ENCODE data around the gene SRP72. TPM values are rescaled to one million over a fixed set of nuclear protein-coding genes. Genes with fewer than 3 reads are reported as not detected.
"Not testable (repeated sequence)": the region's sequence is repeated elsewhere in the genome, so short reads cannot be mapped to it uniquely, and the experiment has no call there.

SRP72 gene
- total RNA-seq, 2 experiments from 2014 or later = 181 to 204 TPM

DNA sequence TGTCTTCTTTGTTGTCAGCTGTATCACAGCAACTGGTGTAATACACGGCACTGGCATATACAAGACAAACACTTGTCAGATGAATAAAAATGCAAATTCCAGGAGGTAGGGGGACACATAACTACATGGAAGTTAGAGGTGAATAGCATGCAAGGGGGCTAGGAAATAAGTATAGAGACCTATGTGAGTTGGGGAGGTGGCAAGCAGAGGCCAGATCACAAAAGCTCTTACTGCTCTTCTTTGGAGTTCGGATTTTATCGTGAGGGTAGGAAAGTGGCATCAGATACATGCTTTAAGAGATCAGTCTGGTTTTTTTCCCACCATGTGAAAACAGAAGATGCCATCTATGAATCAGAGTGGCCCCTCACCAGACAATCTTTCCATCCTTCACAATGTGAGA, 2.8 kb upstream of the SRP72 start:
- H3K4me1 Mint-ChIP-seq = peaks cover 57% of the 10 kb centered on the region
- peaks cover 55% of the 10 kb centered on the region for H3K36me3 Mint-ChIP-seq (ENCODE audit: low read depth)

GRCh38 chr4:56465599-56466295, 1.7 kb upstream of the SRP72 start:
- peak overlapping the region; percentile 100 for H3K4me3 Mint-ChIP-seq
- ATAC-seq (no peak), DNase-seq (no peak)
- H3K27me3 Mint-ChIP-seq = no peaks in the 10 kb centered on the region
- no peaks in the 10 kb centered on the region for H3K9me3 Mint-ChIP-seq (ENCODE audit: low read depth)
- ChIA-PET POLR2A (interaction anchor here (0.6 to 1.7 kb wide), 7 partner anchors 9 to 512 kb away, joined by 3 to 11 read pairs (median 3); partner anchors contain the start of genes NOA1, PAICS and PPAT), CTCF (interaction anchor here (0.6 to 2.3 kb wide), 4 partner anchors 31 to 338 kb away, joined by 3 to 6 read pairs (median 4); partner anchors contain the start of genes AASDH and PPAT)
- H3K27ac Mint-ChIP-seq = peak overlapping the region; percentile 99
- peaks cover 53% of the 10 kb centered on the region for H3K36me3 Mint-ChIP-seq (ENCODE audit: low read depth)
- intact Hi-C loops (cut with DNase I, micrococcal nuclease) = loop anchor here (1.0 to 5.0 kb wide), 7 partner anchors 65 to 517 kb away; partner anchors contain the start of genes AASDH (in 1 of the 2), CEP135 (in 1 of the 2) and REST (in 1 of the 2)
- H3K4me1 Mint-ChIP-seq = peaks cover 55% of the 10 kb centered on the region

More for the DNA sequence above, 2.8 kb upstream of the SRP72 start:
- Mint-ChIP-seq H3K9me3 (ENCODE audit: low read depth) (no peaks in the 10 kb centered on the region), H3K27me3 (no peaks in the 10 kb centered on the region), H3K4me3 (no peak overlapping the region), H3K27ac (peak overlapping the region; percentile 0)
- CTCF ChIA-PET = interaction anchor here (1.6 to 2.3 kb wide), 2 partner anchors 30 to 340 kb away, joined by 4 to 6 read pairs; partner anchors contain the start of gene PPAT
- ATAC-seq = no peak
- POLR2A ChIA-PET = no interaction called here
- intact Hi-C loops (cut with DNase I, micrococcal nuclease) = no loop called here
- no peak for DNase-seq

DNA sequence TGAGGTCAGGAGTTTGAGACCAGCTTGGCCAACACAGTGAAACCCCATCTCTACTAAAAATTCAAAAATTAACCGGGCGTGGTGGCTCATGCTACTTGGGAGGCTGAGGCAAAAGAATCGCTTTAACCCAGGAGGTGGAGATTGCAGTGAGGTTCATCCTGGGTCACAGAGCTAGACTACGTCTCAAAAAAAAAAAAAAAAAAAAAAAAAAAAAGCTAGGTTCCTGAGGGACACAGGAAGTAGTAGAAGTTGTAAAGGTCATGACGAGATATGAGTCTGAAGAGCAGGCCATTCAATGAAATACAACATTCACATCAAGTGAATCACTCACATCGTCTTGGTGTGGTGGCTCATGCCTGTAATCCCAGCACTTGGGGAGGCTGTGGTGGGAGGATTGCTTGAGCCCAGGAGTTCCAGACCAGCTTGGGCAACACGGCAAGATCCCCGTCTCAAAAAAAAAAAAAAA, 1.1 kb upstream of the SRP72 start:
- not testable (repeated sequence) for H3K9me3 Mint-ChIP-seq (ENCODE audit: low read depth); H3K27me3 Mint-ChIP-seq
- intact Hi-C loops (cut with DNase I, micrococcal nuclease) = loop anchor here (1.0 to 5.0 kb wide), 7 partner anchors 64 to 518 kb away; partner anchors contain the start of genes AASDH (in 1 of the 2), CEP135 (in 1 of the 2) and REST (in 1 of the 2)
- H3K4me1 Mint-ChIP-seq = peaks cover 55% of the 10 kb centered on the region
- CTCF ChIA-PET = interaction anchor here (0.6 to 2.3 kb wide), 6 partner anchors 32 to 338 kb away, joined by 3 to 6 read pairs (median 4); partner anchors contain the start of genes AASDH and PPAT
- DNase-seq = peak; percentile 52
- ATAC-seq = peak; percentile 65
- peak overlapping the region; percentile 99 for H3K27ac Mint-ChIP-seq
- POLR2A ChIA-PET = interaction anchor here (0.6 to 1.7 kb wide), 8 partner anchors 10 to 511 kb away, joined by 3 to 11 read pairs (median 4); partner anchors contain the start of genes NOA1, PAICS and PPAT
- H3K36me3 Mint-ChIP-seq (ENCODE audit: low read depth) = peaks cover 49% of the 10 kb centered on the region
- H3K4me3 Mint-ChIP-seq = peak overlapping the region; percentile 100

DNA sequence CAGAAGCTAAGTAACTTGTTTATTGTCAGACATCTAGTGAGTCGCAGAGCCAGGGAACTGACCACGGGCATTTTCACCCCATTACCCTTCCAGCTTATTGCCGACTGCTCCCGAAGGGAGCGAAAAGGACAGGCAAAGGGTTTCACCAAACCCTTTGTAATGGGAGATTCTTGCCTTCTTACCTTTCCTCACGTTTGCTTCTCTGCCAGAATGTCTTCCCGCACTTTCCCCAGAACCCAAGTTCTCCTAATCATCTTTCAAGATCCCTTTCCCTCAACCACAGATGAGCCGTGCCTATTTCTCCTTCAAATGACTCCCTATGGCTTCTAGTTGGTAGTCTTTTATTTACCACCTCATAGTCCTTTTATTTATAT, 520 bp upstream of the SRP72 start:
- DNase-seq (no peak), ATAC-seq (no peak)
- Mint-ChIP-seq H3K27me3 (no peaks in the 10 kb centered on the region), H3K27ac (peak overlapping the region; percentile 99), H3K9me3 (ENCODE audit: low read depth) (no peaks in the 10 kb centered on the region), H3K36me3 (ENCODE audit: low read depth) (peaks cover 49% of the 10 kb centered on the region), H3K4me1 (peaks cover 54% of the 10 kb centered on the region), H3K4me3 (peak overlapping the region; percentile 100)
- intact Hi-C loops (cut with DNase I, micrococcal nuclease) = loop anchor here (1.0 to 5.0 kb wide), 12 partner anchors 31 to 518 kb away; partner anchors contain the start of genes AASDH (in 2 of the 2), PAICS (in 2 of the 2), CEP135 (in 1 of the 2) and POLR2B (in 1 of the 2)
- POLR2A ChIA-PET = interaction anchor here (0.6 to 1.7 kb wide), 6 partner anchors 26 to 511 kb away, joined by 3 to 11 read pairs (median 6); partner anchors contain the start of genes NOA1, PAICS and PPAT
- CTCF ChIA-PET = interaction anchor here (0.6 to 2.3 kb wide), 3 partner anchors 32 to 108 kb away, joined by 3 to 6 read pairs (median 4); partner anchors contain the start of gene PPAT

DNA sequence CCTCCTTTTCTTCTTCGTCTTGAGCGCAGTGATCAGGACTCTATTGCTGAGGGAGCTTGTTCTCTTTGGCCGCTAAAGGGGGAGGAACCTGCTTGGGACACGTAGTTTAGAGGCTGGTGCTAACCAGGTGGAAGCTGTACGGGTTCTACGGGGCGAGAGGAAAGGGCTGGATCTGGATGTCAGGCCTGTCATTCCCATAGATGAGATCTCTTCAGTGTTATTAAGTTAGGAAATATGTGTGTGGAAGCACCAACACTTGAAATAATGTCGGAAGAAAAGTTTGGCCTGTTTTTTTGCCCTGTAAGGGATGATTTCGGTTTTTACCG, 643 bp downstream of the SRP72 start:
- H3K4me1 Mint-ChIP-seq = peaks cover 49% of the 10 kb centered on the region
- peak overlapping the region; percentile 87 for H3K27ac Mint-ChIP-seq
- ChIA-PET CTCF (interaction anchor here (0.5 to 1.3 kb wide), 5 partner anchors 30 to 369 kb away, joined by 3 to 6 read pairs (median 3); partner anchors contain the start of genes PAICS and PPAT), POLR2A (interaction anchor here (0.6 to 1.6 kb wide), 6 partner anchors 16 to 443 kb away, joined by 3 to 5 read pairs (median 4); partner anchors contain the start of genes AASDH, PAICS and PPAT)
- DNase-seq = peak; percentile 53
- peak overlapping the region; percentile 100 for H3K4me3 Mint-ChIP-seq
- peaks cover 49% of the 10 kb centered on the region for H3K36me3 Mint-ChIP-seq (ENCODE audit: low read depth)
- no peaks in the 10 kb centered on the region for H3K9me3 Mint-ChIP-seq (ENCODE audit: low read depth)
- no peaks in the 10 kb centered on the region for H3K27me3 Mint-ChIP-seq
- ATAC-seq = peak; percentile 41
- intact Hi-C loops (cut with DNase I, micrococcal nuclease) = loop anchor here in 1 of 2 experiments (2.0 to 5.0 kb wide), 2 partner anchors 187 to 369 kb away; no protein-coding TSS in a partner anchor

- Mint-ChIP-seq H3K27me3 (no peaks in the 10 kb centered on the region), H3K9me3 (ENCODE audit: low read depth) (no peaks in the 10 kb centered on the region), H3K36me3 (ENCODE audit: low read depth) (peaks cover 57% of the 10 kb centered on the region), H3K27ac (peak overlapping the region; percentile 63), H3K4me1 (peaks cover 35% of the 10 kb centered on the region), H3K4me3 (peak overlapping the region; percentile 100)
- DNase-seq (no peak), ATAC-seq (no peak)
- intact Hi-C loops (cut with DNase I, micrococcal nuclease) = loop anchor here in 1 of 2 experiments (2.0 to 5.0 kb wide), 2 partner anchors 185 to 368 kb away; no protein-coding TSS in a partner anchor
- CTCF ChIA-PET = interaction anchor here (1.1 to 1.2 kb wide), 2 partner anchors 12 to 17 kb away, joined by 3 to 4 read pairs; no protein-coding TSS in a partner anchor
- POLR2A ChIA-PET = interaction anchor here (0.7 kb wide), 1 partner anchor 61 kb away, joined by 3 read pairs; no protein-coding TSS in a partner anchor
Observed at GRCh38 chr4:56469489-56470210, 2.2 kb downstream of the SRP72 start.

GRCh38 chr4:56475917-56476316, 8.5 kb downstream of the SRP72 start:
- Mint-ChIP-seq H3K36me3 (ENCODE audit: low read depth) (peaks cover 62% of the 10 kb centered on the region), H3K4me1 (no peaks in the 10 kb centered on the region), H3K4me3 (no peak overlapping the region), H3K27ac (no peak overlapping the region), H3K27me3 (no peaks in the 10 kb centered on the region), H3K9me3 (ENCODE audit: low read depth) (no peaks in the 10 kb centered on the region)
- POLR2A ChIA-PET = no interaction called here
- DNase-seq = no peak
- intact Hi-C loops (cut with DNase I, micrococcal nuclease) = no loop called here
- CTCF ChIA-PET = interaction anchor here (0.7 kb wide), 1 partner anchor 351 kb away, joined by 3 read pairs; no protein-coding TSS in a partner anchor
- ATAC-seq = no peak

DNA sequence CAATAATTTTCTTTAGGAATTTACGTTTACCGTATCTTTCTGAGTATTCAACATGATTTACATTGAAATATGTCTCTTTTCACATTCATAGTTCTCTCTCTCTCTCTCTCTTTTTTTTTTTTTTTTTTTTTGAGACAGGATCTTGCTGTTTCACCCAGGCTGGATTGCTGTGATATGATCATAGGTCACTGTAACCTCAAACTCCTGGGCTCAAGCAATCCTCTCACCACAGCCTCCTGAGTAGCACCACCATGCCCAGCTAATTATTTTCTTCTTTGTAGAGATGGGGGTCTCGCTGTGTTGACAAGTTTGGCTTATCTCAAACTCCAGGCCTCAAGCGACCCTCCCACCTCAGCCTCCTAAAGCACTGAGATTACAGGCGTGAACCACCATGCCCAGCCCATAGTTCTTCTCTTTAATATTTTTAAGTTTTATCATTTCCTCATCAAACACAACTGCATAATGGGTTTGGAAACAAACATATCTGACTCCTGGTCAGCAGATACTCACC, 9.8 kb downstream of the SRP72 start:
- DNase-seq = no peak
- Mint-ChIP-seq H3K27ac (no peak overlapping the region), H3K4me3 (no peak overlapping the region), H3K9me3 (ENCODE audit: low read depth) (no peaks in the 10 kb centered on the region), H3K27me3 (no peaks in the 10 kb centered on the region), H3K36me3 (ENCODE audit: low read depth) (peaks cover 56% of the 10 kb centered on the region), H3K4me1 (no peaks in the 10 kb centered on the region)
- ChIA-PET POLR2A (no interaction called here), CTCF (interaction anchor here (0.6 to 0.9 kb wide), 2 partner anchors 502 to 511 kb away, joined by 3 to 5 read pairs; no protein-coding TSS in a partner anchor)
- ATAC-seq = no peak
- intact Hi-C loops (cut with DNase I, micrococcal nuclease) = no loop called here

- Mint-ChIP-seq H3K36me3 (ENCODE audit: low read depth) (peaks cover 47% of the 10 kb centered on the region), H3K9me3 (ENCODE audit: low read depth) (no peaks in the 10 kb centered on the region), H3K27me3 (no peaks in the 10 kb centered on the region), H3K4me1 (no peaks in the 10 kb centered on the region), H3K27ac (no peak overlapping the region), H3K4me3 (no peak overlapping the region)
- ChIA-PET CTCF (interaction anchor here (0.6 kb wide), 1 partner anchor 361 kb away, joined by 4 read pairs; no protein-coding TSS in a partner anchor), POLR2A (interaction anchor here (0.7 kb wide), 1 partner anchor 290 kb away, joined by 3 read pairs; no protein-coding TSS in a partner anchor)
- no peak for DNase-seq
- ATAC-seq = no peak
- intact Hi-C loops (cut with DNase I, micrococcal nuclease) = loop anchor here in 1 of 2 experiments (5.0 kb wide), 1 partner anchor 33 kb away; no protein-coding TSS in a partner anchor
Observed at GRCh38 chr4:56480691-56481090, 13.3 kb downstream of the SRP72 start.

DNA sequence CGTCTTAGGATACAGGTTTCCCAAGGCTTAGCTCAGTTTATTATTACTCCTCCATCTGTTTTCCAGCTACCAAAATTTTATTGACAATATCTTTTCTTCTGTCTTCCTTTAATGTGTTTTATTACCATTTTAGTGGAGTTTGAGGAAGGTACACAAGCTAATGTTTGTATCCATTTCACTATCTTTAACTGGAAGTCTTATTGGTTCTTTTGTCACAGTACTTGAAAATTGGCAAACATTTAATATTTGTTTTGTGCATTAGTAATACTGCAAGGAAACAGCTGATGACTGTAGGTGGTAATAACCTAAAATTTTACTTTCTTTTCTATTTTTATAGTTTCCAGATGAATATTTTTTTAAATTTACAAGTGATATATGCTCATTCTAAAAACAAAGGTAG, 28.8 kb downstream of the SRP72 start:
- Mint-ChIP-seq H3K36me3 (ENCODE audit: low read depth) (peaks cover 53% of the 10 kb centered on the region), H3K4me1 (no peaks in the 10 kb centered on the region), H3K4me3 (no peak overlapping the region), H3K27me3 (no peaks in the 10 kb centered on the region), H3K27ac (no peak overlapping the region), H3K9me3 (ENCODE audit: low read depth) (no peaks in the 10 kb centered on the region)
- no peak for ATAC-seq
- ChIA-PET POLR2A (no interaction called here), CTCF (interaction anchor here (1.3 kb wide), 1 partner anchor 263 kb away, joined by 3 read pairs; no protein-coding TSS in a partner anchor)
- intact Hi-C loops (cut with DNase I, micrococcal nuclease) = no loop called here
- DNase-seq = no peak
